ENCODE measurements around the gene MBP. TPM values are rescaled to one million over a fixed set of nuclear protein-coding genes. Genes with fewer than 3 reads are reported as not detected.

MBP gene
- total and polyA plus RNA-seq, 2 donors (not counting 3 experiments of a cell fraction or from before 2014, with no cell fraction given), result 1.7 to 2.3 TPM

DNA sequence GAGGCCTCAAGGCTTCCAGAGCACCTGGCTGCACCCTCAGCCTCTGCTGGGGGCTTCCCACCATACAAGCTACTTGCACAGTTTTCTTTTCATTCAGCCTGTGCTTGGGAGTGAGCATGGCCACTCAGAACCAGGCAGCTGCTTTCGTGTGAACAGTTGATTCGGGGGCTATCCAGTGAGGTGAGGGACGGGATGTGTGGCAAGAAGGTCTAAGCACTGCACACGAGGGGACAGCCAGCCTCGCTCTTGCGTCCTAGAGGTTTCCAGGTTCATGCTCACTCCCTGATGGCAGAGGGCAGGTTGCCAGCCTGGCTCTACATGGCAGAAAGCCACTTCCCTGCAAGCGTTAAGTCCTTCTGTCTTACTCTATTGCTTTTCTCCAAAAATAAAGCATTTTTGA is 146.2 kb downstream of the MBP start:
- BruUV-seq (replicated peaks), result no TSS peak
- intact Hi-C loops (cut with micrococcal nuclease), result no loop called here

More for the DNA sequence above, 146.2 kb downstream of the MBP start:
- Histone ChIP-seq H3K9me1 (replicated peaks; ENCODE audit: control insufficient read depth, extremely low read depth, insufficient read depth, low read length) (no peaks in the 10 kb centered on the region), H3K4me3 (replicated peaks in 1 of 3; ENCODE audit: insufficient read depth in 1 of 3, low read depth in 1 of 3, low read length in 3 of 3) (no peak overlapping the region), H2AFZ (ENCODE audit: low read depth, low read length) (no peak overlapping the region), H3K4me2 (ENCODE audit: insufficient read depth, low read length) (no peak overlapping the region), H3K27me3 (ENCODE audit: control insufficient read depth in 2 of 2, insufficient read depth in 2 of 2, low read length in 2 of 2) (peaks cover 0 to 7% of the 10 kb centered on the region in 2 experiments), H3K9ac (replicated peaks; ENCODE audit: extremely low read depth, insufficient read depth, low read length) (no peak overlapping the region), H3K9me3 (replicated peaks; ENCODE audit: control insufficient read depth, insufficient read depth, low read length) (no peaks in the 10 kb centered on the region), H3K79me2 (ENCODE audit: control insufficient read depth, insufficient read depth, low read length) (no peaks in the 10 kb centered on the region), H3K36me3 (ENCODE audit: control insufficient read depth in 2 of 2, extremely low read depth in 1 of 2, insufficient read depth in 2 of 2, low read length in 2 of 2) (no peaks in the 10 kb centered on the region), H3K4me1 (ENCODE audit: control insufficient read depth, extremely low read depth, insufficient read depth, low read length) (no peaks in the 10 kb centered on the region), H3K27ac (ENCODE audit: insufficient read depth, low read depth, low read length) (no peak overlapping the region), H4K20me1 (replicated peaks; ENCODE audit: control insufficient read depth, extremely low read depth, insufficient read depth, low read length) (no peaks in the 10 kb centered on the region)
- TF ChIP-seq GATA2 (IDR thresholded peaks at IDR 0.05; ENCODE audit: insufficient read depth, insufficient read length, low read depth, low read length) (no peak), POLR2AphosphoS5 (IDR thresholded peaks at IDR 0.05; ENCODE audit: insufficient read depth, low read depth, low read length) (no peak), EZH2 (IDR thresholded peaks at IDR 0.05; ENCODE audit: borderline replicate concordance, low read depth, low read length, severe bottlenecking) (no peak), JUN (IDR thresholded peaks at IDR 0.05; ENCODE audit: borderline replicate concordance, insufficient read depth, insufficient read length, low read depth) (no peak), POLR2A (IDR thresholded peaks at IDR 0.05; ENCODE audit: low read depth, low read length) (no peak), FOS (IDR thresholded peaks at IDR 0.05; ENCODE audit: borderline replicate concordance, insufficient read depth, low read length) (no peak), MYC (IDR thresholded peaks at IDR 0.05; ENCODE audit: low read depth, low read length) (no peak)
- TF ChIP-seq, protein P1, sequence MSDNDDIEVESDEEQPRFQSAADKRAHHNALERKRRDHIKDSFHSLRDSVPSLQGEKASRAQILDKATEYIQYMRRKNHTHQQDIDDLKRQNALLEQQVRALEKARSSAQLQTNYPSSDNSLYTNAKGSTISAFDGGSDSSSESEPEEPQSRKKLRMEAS (IDR thresholded peaks at IDR 0.05; ENCODE audit: insufficient read depth, insufficient read length), result no peak
- TF ChIP-seq, protein P2, sequence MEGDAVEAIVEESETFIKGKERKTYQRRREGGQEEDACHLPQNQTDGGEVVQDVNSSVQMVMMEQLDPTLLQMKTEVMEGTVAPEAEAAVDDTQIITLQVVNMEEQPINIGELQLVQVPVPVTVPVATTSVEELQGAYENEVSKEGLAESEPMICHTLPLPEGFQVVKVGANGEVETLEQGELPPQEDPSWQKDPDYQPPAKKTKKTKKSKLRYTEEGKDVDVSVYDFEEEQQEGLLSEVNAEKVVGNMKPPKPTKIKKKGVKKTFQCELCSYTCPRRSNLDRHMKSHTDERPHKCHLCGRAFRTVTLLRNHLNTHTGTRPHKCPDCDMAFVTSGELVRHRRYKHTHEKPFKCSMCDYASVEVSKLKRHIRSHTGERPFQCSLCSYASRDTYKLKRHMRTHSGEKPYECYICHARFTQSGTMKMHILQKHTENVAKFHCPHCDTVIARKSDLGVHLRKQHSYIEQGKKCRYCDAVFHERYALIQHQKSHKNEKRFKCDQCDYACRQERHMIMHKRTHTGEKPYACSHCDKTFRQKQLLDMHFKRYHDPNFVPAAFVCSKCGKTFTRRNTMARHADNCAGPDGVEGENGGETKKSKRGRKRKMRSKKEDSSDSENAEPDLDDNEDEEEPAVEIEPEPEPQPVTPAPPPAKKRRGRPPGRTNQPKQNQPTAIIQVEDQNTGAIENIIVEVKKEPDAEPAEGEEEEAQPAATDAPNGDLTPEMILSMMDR (IDR thresholded peaks at IDR 0.05; ENCODE audit: extremely low read depth in 1 of 2, insufficient read depth in 1 of 2, low read depth in 1 of 2, low read length in 2 of 2), result no peak
- ChIA-PET POLR2A (no interaction called here), CTCF (interaction anchor here (0.6 to 8.0 kb wide), 8 partner anchors 14 to 225 kb away, joined by 3 to 140 read pairs (median 8); no protein-coding TSS in a partner anchor)
- DNase-seq (ENCODE audit: low read depth, low spot score), result no peak
- FAIRE-seq, result no peak
- dilution Hi-C loops (cut with MboI; ENCODE audit: extremely low pct_ligation_motif_present, low sequenced_read_pairs), result no loop called here

All from endothelial cell of umbilical vein (primary cell).